Naive thymus-derived CD4-positive, alpha-beta T cell (primary cell): ENCODE measurements around the gene KIF21B. TPM values are rescaled to one million over a fixed set of nuclear protein-coding genes. Genes with fewer than 3 reads are reported as not detected.

ENCODE experiments used
- ATAC-seq: fragments of 150-1000 bp; cut with Tn5 transposase; 2 replicates; pipeline ENCODE4 v1.10.0; 2021; ENCODE audit warnings: mild to moderate bottlenecking, moderate library complexity
- CTCF ChIA-PET: fragments of 350-600 bp; sonication (Branson Sonifier 250); formaldehyde crosslinking; loops from one replicate; lab custom pipeline; 2021; ENCODE audit warnings: antibody characterized with exemption; lab: Charles Lee
- POLR2A ChIA-PET: fragments of 350-600 bp; sonication (Branson Sonifier 250); formaldehyde crosslinking; loops from one replicate; lab custom pipeline; 2021; ENCODE audit warnings: antibody characterized with exemption, inconsistent platforms; lab: Charles Lee
- DNase-seq, 9 donors: peaks; one replicate each; pipeline versions ENCODE4 v3.0.0 to v3.0.0-alpha.2; 2020 to 2022; ENCODE audit warnings: mixed read lengths in 1 of 9
- H3K27ac ChIP-seq: one replicate; pipeline ENCODE4 v1.7.0; 2013; ENCODE audit warnings: mild to moderate bottlenecking, low read depth, low read length, moderate library complexity
- H3K27me3 ChIP-seq, 2 donors: one replicate each; pipeline ENCODE4 v1.7.0; 2013; ENCODE audit warnings: low read length in 2 of 2, mild to moderate bottlenecking in 2 of 2, moderate library complexity in 2 of 2; ENCODE audit not compliant: control insufficient read depth in 2 of 2, insufficient read depth in 2 of 2
- H3K36me3 ChIP-seq, 3 experiments: 1 replicate in 2 of 3; 2 replicates in 1 of 3; pipeline ENCODE4 v1.7.0; 2013; ENCODE audit warnings: low read length in 3 of 3, mild to moderate bottlenecking in 3 of 3, moderate library complexity in 1 of 3; ENCODE audit not compliant: insufficient read depth in 3 of 3, control insufficient read depth in 2 of 3
- H3K4me1 ChIP-seq, 2 donors: one replicate each; pipeline ENCODE4 v1.7.0; 2013; ENCODE audit warnings: low read length in 2 of 2, mild to moderate bottlenecking in 2 of 2, moderate library complexity in 1 of 2; ENCODE audit not compliant: control insufficient read depth in 2 of 2, insufficient read depth in 2 of 2
- H3K4me3 ChIP-seq: 2 replicates; pipeline ENCODE4 v1.7.0; 2013; ENCODE audit warnings: mild to moderate bottlenecking, low read length
- H3K9me3 ChIP-seq, 3 experiments: 1 replicate in 2 of 3; 2 replicates in 1 of 3; pipeline ENCODE4 v1.7.0; 2013; ENCODE audit warnings: low read length in 3 of 3; ENCODE audit not compliant: control insufficient read depth in 2 of 3
- H3K27ac Mint-ChIP-seq, 9 donors: one replicate each; pipeline ENCODE4 v1.8.0; 2020 to 2022; ENCODE audit warnings: mixed read lengths in 9 of 9, mild to moderate bottlenecking in 8 of 9, moderate library complexity in 5 of 9, inconsistent platforms in 2 of 9
- H3K27me3 Mint-ChIP-seq, 5 donors: one replicate each; pipeline ENCODE4 v1.8.0; 2021 to 2022; ENCODE audit warnings: mixed read lengths in 5 of 5, mild to moderate bottlenecking in 1 of 5
- H3K36me3 Mint-ChIP-seq, 5 donors: one replicate each; pipeline ENCODE4 v1.8.0; 2020 to 2022; ENCODE audit warnings: mixed read lengths in 5 of 5, mild to moderate bottlenecking in 3 of 5, inconsistent platforms in 1 of 5
- H3K4me1 Mint-ChIP-seq, 7 donors: one replicate each; pipeline ENCODE4 v1.8.0; 2020 to 2022; ENCODE audit warnings: mixed read lengths in 7 of 7, mild to moderate bottlenecking in 3 of 7, inconsistent platforms in 1 of 7
- H3K4me3 Mint-ChIP-seq, 10 donors: one replicate each; pipeline ENCODE4 v1.8.0; 2020 to 2022; ENCODE audit warnings: mild to moderate bottlenecking in 10 of 10, mixed read lengths in 10 of 10, moderate library complexity in 6 of 10, inconsistent platforms in 2 of 10
- H3K9me3 Mint-ChIP-seq, 11 donors: one replicate each; pipeline ENCODE4 v1.8.0; 2020 to 2022; ENCODE audit warnings: mixed read lengths in 11 of 11, mild to moderate bottlenecking in 4 of 11, inconsistent platforms in 1 of 11, moderate library complexity in 1 of 11
- intact Hi-C, 2 donors: fragments of 100-400 bp; cut with micrococcal nuclease; formaldehyde crosslinking; loops; one replicate each; pipeline ENCODE4 v1.15.1; 2023
- polyA plus RNA-seq, 2 donors: library from polyadenylated mRNA; unstranded; fragments of 300-500 nt; fragmentation: Illumina TruSeq; gene quantifications; one replicate each; pipeline ENCODE4 v1.2.3, GENCODE V29; 2021
- total RNA-seq, 6 experiments: library from RNA in 5 of 6; stranded (reverse) in 5 of 6; gene quantifications; 1 replicate in 5 of 6; 2 replicates in 1 of 6; pipeline ENCODE4 v1.2.3 and lab custom pipeline; 2021 to 2026

Gene KIF21B
- total and polyA plus RNA-seq, 7 experiments from 2014 or later, result 3.0 to 97.6 (median 70.3) TPM

GRCh38 chr1:200925831-200926230 is 97.7 kb downstream of the KIF21B start:
- Mint-ChIP-seq H3K4me1 (peaks cover 0 to 4% (median 2%) of the 10 kb centered on the region in 7 donors), H3K27me3 (peaks cover 0 to 35% (median 0%) of the 10 kb centered on the region in 5 donors), H3K4me3 (no peak overlapping the region), H3K36me3 (no peaks in the 10 kb centered on the region), H3K9me3 (peaks cover 0 to under 1% (median 0%) of the 10 kb centered on the region in 11 donors), H3K27ac (no peak overlapping the region)
- Histone ChIP-seq H3K4me1 (no peaks in the 10 kb centered on the region), H3K27me3 (no peaks in the 10 kb centered on the region), H3K36me3 (no peaks in the 10 kb centered on the region), H3K9me3 (no peaks in the 10 kb centered on the region), H3K4me3 (no peak overlapping the region), H3K27ac (no peak overlapping the region)
- ChIA-PET CTCF (no interaction called here), POLR2A (interaction anchor here (0.7 kb wide), 1 partner anchor 250 kb away, joined by 3 read pairs; no protein-coding TSS in a partner anchor)
- no peak for DNase-seq
- no peak for ATAC-seq
- intact Hi-C loops, result no loop called here

- Histone ChIP-seq H3K27ac (no peak overlapping the region), H3K4me1 (no peaks in the 10 kb centered on the region), H3K4me3 (no peak overlapping the region), H3K9me3 (no peaks in the 10 kb centered on the region), H3K36me3 (no peaks in the 10 kb centered on the region), H3K27me3 (no peaks in the 10 kb centered on the region)
- no peak for ATAC-seq
- H3K27ac Mint-ChIP-seq, result no peak overlapping the region
- peaks cover 0 to 4% (median 2%) of the 10 kb centered on the region in 7 donors for H3K4me1 Mint-ChIP-seq
- POLR2A ChIA-PET, result no interaction called here
- H3K4me3 Mint-ChIP-seq, result no peak overlapping the region
- H3K27me3 Mint-ChIP-seq, result peaks cover 0 to 34% (median 0%) of the 10 kb centered on the region in 5 donors
- DNase-seq, result no peak
- no peaks in the 10 kb centered on the region for H3K9me3 Mint-ChIP-seq
- intact Hi-C loops, result no loop called here
- CTCF ChIA-PET, result no interaction called here
- no peaks in the 10 kb centered on the region for H3K36me3 Mint-ChIP-seq
Measured at GRCh38 chr1:200923601-200924000, 99.9 kb downstream of the KIF21B start.

DNA sequence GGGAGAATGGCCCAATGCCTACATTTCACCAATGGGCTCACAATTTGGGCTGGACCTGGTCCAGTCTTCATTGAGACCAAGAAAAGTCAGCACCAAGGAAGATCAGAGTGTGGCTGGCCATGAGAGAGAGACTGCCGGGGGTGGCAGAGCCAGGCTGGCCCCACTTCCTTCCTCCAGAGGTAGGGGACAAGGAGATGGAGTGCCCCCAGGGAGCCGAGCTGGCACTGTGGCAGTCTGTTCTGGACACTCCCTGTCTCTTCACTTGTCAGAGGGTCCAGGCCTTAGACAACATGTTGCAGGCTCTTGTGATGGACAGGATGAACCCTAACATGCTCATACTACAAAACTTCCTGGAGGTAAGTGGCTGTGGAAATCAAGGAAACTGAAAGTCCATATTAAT is 101.1 kb downstream of the KIF21B start:
- Histone ChIP-seq H3K36me3 (no peaks in the 10 kb centered on the region), H3K9me3 (no peaks in the 10 kb centered on the region), H3K4me3 (no peak overlapping the region), H3K27me3 (no peaks in the 10 kb centered on the region), H3K27ac (no peak overlapping the region), H3K4me1 (no peaks in the 10 kb centered on the region)
- Mint-ChIP-seq H3K4me1 (peaks cover 0 to 4% (median 2%) of the 10 kb centered on the region in 7 donors), H3K27ac (no peak overlapping the region), H3K27me3 (peaks cover 0 to 31% (median 0%) of the 10 kb centered on the region in 5 donors), H3K4me3 (no peak overlapping the region), H3K9me3 (no peaks in the 10 kb centered on the region), H3K36me3 (no peaks in the 10 kb centered on the region)
- ChIA-PET POLR2A (no interaction called here), CTCF (no interaction called here)
- intact Hi-C loops, result no loop called here
- no peak for DNase-seq
- no peak for ATAC-seq

DNA sequence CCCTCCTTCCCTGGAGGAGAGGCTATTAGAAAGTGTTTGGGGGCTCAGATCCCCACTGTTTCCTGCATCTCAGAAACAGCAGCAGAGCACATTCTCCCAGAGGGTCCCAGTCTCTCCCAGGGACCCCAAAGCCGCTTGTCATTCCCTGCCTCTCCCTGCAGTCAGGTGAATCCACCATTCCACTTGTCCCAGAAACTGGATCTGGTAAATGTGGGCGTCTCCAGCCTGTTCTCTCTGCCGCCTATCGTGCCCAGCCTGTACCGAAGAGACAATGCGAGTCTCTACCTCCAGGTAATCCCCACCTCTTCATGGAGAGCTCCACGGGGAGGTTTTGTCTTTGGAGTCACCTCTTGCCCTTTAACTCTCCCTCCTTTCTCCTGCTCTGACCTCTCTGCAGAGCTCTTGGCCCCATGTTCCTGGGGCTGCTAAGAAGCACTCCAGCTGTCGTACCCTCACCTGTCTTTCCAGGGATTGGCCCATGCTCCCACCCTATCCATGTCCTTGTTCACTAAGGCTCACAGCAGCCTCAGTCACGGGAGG is 101.9 kb downstream of the KIF21B start:
- Histone ChIP-seq H3K4me3 (no peak overlapping the region), H3K9me3 (no peaks in the 10 kb centered on the region), H3K27me3 (no peaks in the 10 kb centered on the region), H3K36me3 (no peaks in the 10 kb centered on the region), H3K4me1 (no peaks in the 10 kb centered on the region), H3K27ac (no peak overlapping the region)
- Mint-ChIP-seq H3K4me3 (no peak overlapping the region), H3K27me3 (peaks cover 0 to 27% (median 0%) of the 10 kb centered on the region in 5 donors), H3K9me3 (no peaks in the 10 kb centered on the region), H3K27ac (no peak overlapping the region), H3K36me3 (no peaks in the 10 kb centered on the region), H3K4me1 (peaks cover 0 to 4% (median 2%) of the 10 kb centered on the region in 7 donors)
- ChIA-PET CTCF (no interaction called here), POLR2A (no interaction called here)
- intact Hi-C loops, result no loop called here
- no peak for ATAC-seq
- DNase-seq, result no peak

Other genes with a start within 250 kb of the KIF21B start
- 1 to 10 TPM in 2 of 5 experiments, under 1 TPM in 2, not detected in 1; 0.48 to 1.3 (median 0.95) TPM for gene GPR25, start 150.7 kb downstream of the KIF21B start, total RNA-seq
- gene GPR25, start 150.7 kb downstream of the KIF21B start, polyA plus RNA-seq, result 1 to 10 TPM in 1 of 2 donors, under 1 TPM in 1; 0.66 to 1.8 TPM
- under 1 TPM in 1 of 5 experiments, not detected in 4; 0.51 TPM for gene INAVA, start 128.8 kb downstream of the KIF21B start, total RNA-seq
- gene INAVA, start 128.8 kb downstream of the KIF21B start, polyA plus RNA-seq, result not detected
- not detected for gene CACNA1S, start 88.7 kb upstream of the KIF21B start, total RNA-seq
- gene CACNA1S, start 88.7 kb upstream of the KIF21B start, polyA plus RNA-seq, result not detected
- under 1 TPM in 2 of 5 experiments, not detected in 3; 0.27 to 0.56 TPM for gene ASCL5, start 103.5 kb upstream of the KIF21B start, total RNA-seq
- gene ASCL5, start 103.5 kb upstream of the KIF21B start, polyA plus RNA-seq, result under 1 TPM; 0.08 to 0.15 TPM
- 10 to 100 TPM; 15.3 to 24.5 (median 16.7) TPM for gene TMEM9, start 130.8 kb upstream of the KIF21B start, total RNA-seq
- gene TMEM9, start 130.8 kb upstream of the KIF21B start, polyA plus RNA-seq, result 10 to 100 TPM; 32.1 to 56.4 TPM
- not detected for gene IGFN1, start 167.1 kb upstream of the KIF21B start, total RNA-seq
- not detected for gene IGFN1, start 167.1 kb upstream of the KIF21B start, polyA plus RNA-seq